ENCODE data around the gene TAS2R41.

DNA sequence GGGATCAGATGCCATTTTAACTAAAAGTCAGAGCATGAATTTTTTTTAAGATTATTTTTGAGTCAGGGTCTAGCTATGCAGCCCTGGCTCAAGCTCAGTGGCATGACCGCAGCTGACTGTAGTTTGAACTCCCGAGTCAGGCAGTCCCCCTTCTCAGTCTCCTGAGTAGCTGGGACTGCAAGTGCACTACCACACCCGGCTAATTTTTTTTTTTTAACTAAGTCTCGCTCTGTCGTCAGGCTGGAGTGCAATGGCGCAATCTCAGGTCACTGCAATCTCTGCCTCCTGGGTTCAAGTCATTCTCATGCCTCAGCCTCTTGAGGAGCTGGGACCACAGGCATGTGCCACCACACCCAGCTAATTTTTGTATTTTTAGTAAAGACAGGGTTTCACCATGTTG, 7.8 kb downstream of the TAS2R41 start:
- TF ChIP-seq CTCF (IDR thresholded peaks at IDR 0.05; ENCODE audit: insufficient read depth, low read length, poor library complexity, severe bottlenecking) (no peak), EZH2phosphoT487 (conservative IDR thresholded peaks at IDR 0.05; ENCODE audit: low read length) (no peak)
